Measurements from ENCODE around the gene STK11.
"Not testable (repeated sequence)": the region's sequence is repeated elsewhere in the genome, so short reads cannot be mapped to it uniquely, and the experiment has no call there.

Gene STK11

DNA sequence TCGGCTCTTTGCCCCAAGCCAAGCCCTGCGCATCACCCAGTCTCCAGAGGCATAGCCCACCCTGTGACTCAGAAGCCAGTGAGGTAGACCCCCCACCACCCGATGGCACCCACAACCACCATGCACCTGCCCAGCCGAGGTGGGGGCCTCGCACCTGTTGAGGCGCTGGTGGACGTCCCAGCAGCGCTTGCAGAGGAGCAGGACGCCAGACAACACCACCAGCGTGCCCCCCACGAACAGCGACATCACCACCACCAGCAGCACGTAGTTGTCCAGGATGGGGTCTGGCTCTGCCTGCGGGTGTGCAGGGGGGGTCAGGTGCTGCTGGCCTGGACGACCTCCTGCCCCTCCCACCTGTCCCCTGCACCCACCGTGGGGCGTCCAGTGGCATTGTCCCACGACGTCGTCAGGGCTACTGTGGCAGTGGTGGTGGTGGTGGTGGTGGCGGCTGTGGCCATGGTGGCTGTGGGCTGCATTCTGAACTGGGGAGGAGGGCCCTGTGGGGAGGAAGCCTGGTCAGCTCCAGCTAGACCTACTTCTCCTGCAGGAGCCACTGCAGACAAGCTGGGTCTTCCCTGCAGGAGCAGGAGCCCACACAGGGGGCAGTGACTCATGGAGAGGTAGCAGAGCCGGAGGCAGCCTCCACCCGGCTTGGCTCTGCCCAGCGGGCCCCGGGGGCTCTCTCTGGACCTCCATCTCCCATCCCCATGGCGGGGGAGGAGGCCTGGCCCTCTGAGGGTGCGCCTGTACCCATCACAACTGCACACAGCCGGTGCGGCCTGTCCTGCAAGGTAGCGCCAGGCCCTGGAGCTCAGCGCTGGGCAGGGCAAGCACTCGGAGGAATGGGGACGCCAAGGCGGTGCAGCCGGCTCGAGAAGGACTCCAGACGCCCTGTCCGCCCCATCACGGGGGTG lies 30.3 kb downstream of the STK11 start:
- DNase-seq (ENCODE audit: extremely low read depth in 1 of 2, low read depth in 1 of 2) = no peak

DNA sequence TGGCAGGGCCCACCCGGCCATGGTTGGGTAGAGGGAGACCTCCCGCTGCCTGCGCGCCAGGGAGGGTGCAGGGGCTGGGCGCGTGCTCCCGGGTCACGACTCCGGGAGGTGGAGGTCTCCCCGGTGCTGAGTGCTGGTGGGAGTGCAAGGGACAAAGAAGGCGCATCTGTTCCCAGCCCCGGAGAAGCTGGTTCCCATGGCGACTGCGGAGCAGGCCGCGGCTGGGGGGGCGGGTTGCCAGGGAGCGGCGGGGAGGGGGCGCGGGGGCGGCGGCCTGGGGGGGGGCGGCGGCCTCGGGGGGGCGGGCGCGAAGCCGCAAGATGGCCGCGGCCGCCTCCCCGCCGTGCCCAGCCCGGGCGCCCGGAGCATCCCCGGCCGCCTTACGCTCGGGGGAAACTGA lies 31.0 kb downstream of the STK11 start:
- no peak for DNase-seq (ENCODE audit: extremely low read depth in 1 of 2, low read depth in 1 of 2)

DNA sequence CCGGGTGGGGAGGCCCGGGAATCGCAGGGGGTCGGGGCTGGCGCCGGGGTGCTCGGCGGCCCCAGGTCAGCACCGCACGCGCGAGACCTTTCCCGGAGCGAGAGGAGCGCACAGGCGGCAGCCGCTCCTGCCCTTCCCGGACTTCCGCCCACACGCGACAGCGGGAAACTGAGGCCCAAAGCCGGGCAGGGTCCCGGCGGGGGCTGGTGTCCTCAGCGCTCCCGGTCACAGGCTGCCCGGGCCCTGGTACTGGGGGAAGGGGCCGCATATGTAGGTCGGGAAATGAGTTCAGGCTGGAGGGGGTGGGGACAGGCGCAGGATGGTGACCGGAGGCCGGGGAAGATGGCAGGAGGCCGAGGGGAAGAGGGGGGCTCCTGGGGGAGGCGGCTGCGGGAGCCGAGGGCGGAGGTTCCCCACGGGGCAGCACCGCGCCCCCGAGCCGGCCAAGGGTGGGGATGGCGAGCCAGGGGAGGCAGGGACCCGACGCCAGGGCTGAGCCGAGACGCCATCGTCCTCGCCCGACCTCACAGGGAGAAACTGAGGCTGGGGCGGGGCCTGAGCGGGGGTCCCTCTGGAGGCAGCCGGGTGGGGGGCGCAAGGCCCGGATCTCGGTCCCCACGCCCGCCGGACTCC lies 31.6 kb downstream of the STK11 start:
- no peak for DNase-seq (ENCODE audit: extremely low read depth in 1 of 2, low read depth in 1 of 2)

DNA sequence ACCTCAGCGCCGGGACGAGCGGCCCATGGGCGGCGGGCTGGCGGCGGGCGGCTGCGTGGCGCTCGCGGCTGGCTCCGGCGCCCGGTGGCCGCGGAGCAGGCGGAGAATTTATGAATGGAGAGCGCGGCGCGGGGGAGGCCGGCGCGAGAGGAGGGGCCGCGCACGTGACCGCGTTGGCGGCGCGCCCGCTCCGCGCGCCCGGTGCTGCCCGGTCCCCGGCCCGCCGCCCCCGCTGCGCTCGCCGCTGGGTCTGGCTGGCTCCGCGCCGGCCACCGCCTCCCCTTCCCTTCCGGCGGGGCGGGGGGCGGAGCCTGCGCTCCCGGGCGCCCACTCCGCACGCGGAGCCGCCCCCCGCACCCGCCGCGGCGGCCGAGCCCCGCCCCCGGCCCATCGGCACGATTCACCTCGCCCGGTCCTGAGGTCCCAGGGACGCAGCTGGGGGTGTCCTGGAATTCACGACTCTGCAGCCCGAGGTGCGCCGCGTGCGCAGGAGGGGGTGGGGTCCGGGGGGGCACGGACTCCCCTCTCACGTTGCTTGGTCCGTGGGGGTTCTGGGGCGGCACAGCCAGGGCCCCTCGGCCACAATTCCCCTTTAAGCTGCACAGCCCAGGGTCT lies 32.3 kb downstream of the STK11 start, which contains the start of gene CBARP:
Gene CBARP, minus strand, starts transcription at position 252 of the 615 bp plus-strand sequence. CDS start 1,905 bp downstream, outside the sequence.
- no peak for DNase-seq (ENCODE audit: extremely low read depth in 1 of 2, low read depth in 1 of 2)

DNA sequence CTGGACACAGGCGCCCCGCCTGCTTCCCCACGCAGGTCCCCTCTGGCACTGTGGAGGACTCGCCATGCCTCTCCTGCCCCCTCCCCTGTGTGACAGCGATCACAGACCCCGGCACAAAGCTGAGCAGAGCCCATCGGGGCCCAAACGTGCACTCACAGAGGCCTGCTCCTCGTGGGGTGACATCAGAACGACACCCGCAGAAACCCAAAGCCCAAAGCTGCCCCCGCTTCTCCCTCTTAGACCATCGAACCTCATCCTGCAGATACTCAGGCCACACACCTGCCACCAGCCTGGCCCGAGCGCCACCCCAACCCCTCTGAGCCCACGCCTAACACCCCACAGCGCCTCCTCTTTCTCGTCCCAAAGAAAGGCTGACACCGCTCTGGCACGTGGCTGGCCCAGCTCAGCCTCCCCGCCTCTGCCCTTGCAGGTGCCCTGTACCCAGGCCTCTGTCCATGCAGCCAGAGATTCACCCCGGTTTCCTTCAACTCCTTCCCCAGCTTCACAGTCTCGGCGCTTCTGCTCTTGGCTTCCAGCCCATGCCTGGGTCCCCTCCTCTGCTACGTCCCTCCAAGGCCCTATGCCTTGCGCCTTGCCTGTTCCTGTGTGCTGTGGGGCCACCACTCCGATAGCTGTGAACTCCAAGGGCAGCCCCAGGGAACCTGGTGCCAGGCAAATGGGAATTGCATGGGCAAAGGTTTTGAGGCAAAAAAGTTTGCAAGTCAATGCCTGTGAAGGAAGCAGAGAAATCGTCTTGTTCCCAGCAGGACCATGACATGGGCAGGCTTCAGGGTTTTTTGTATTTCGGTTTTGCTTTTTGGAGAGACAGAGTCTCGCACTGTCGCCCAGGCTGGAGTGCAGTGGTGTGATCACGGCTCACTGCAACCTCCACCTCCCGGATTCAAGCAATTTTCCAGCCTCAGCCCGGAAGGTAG lies 33.1 kb downstream of the STK11 start:
- DNase-seq (ENCODE audit: extremely low read depth in 1 of 2, low read depth in 1 of 2) = no peak

DNA sequence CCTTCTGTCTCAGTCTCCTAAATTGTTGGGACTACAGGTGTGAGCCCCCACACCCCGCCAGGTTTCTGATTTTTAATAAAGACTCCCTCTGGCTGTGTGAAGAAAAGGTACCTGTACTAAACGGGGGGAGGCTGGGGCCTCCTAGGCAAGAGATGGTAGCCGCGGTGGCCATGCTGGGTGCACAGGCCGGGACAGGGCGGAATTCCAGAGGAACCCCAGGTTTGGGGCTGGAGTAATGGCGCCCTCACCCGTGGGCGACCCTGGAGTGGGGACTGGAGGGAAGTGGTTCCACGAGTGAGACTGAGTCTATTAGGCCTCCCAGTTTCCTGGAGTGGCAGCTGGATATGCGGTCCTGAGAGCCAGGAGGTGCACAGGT lies 33.8 kb downstream of the STK11 start:
- DNase-seq (ENCODE audit: extremely low read depth in 1 of 2, low read depth in 1 of 2) = no peak

DNA sequence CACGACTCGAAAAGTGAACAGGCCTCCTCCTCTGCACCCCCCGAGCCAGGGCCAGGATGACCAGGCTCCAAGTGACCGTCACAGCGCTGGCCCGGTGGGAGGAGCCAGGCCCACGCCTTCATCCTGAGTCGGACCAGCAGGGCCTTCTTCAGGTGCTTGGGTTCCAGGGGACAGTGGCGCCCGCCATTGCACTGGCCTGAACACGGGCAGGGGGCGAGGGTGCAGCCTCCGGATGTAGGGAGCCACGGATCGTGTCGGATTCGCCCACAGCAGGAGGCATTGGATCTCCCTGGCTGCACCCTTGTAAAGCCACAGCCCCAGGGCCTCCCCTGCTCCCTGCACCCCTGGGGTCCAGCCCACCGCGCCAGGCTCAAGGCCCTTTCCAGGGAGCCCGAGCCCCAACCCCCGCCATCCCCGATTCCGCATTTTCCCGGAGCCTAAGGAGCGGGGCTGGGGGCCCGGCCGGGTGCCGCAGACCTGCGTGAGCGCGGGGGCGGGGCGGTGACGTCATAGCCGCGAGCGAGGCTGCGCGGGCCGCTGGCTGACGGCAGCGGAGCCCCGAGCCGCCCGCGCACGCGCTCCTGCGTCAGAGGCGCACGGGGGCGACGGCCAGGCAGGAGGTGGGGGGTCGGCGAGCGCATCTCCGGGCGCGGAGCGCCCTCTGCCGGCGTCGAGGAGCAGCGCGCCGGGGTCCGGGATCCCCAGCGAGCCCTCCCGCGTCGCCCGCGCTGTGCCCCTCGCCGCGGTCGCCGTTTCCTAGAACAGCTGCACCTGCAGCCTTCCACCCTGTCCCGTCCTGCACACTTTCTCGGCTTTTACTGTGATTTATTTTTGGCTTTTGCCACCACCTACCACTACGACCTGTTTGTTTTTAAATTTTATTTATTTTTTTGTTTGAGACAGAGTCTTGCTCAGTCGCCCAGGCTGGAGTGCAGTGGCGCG lies 34.5 kb downstream of the STK11 start:
- DNase-seq (ENCODE audit: extremely low read depth in 1 of 2, low read depth in 1 of 2) = peak; percentile 86 to 88

DNA sequence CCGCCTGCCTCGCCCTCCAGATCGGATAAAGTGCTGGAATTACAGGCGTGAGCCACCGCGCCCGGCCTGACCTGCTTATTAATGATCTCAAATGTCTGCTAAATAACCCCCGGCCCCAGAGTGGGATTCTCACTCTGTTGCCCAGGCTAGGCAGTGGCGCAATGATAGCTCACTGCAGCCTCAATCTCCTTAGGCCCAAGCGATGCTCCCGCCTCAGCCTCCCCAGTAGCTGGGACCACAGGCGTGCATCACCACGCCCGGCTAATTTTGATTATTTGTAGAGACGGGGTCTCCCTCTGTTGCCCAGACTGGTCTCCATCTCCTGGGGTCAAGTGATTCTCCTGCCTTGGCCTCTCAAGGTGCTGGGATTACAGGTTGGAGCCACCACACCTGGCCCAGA lies 35.3 kb downstream of the STK11 start:
- DNase-seq (ENCODE audit: extremely low read depth in 1 of 2, low read depth in 1 of 2) = no peak

DNA sequence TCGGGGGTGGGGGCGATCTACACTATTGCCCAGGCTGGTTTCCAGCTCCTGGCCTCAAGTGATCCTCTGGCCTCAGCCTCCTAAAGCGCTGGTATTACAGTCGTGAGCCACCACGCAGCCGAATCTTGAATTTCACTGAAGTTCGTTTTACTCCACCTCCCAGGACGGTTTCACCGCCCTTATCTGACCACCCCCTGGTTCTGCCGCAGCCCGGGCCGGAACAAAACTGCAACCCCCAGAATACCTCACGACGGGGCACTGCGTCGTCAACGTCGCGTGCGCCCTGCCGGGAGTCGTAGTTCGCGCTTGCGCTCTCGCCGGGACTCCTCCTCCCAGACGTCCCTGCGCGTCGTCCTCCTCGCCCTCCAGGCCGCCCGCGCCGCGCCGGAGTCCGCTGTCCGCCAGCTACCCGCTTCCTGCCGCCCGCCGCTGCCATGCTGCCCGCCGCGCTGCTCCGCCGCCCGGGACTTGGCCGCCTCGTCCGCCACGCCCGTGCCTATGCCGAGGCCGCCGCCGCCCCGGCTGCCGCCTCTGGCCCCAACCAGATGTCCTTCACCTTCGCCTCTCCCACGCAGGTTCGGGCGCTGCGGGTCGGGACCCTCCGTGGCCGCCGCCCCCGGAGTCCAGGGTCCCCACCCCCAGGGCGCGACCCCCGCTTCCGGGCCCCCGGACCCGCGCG lies 36.0 kb downstream of the STK11 start, which contains the start of gene ATP5F1D:
Gene ATP5F1D, plus strand, starts transcription at position 335 of the 679 bp plus-strand sequence. Its CDS starts 100 bp downstream, at position 435.
- DNase-seq (ENCODE audit: extremely low read depth in 1 of 2, low read depth in 1 of 2) = peak; percentile 86 to 88

DNA sequence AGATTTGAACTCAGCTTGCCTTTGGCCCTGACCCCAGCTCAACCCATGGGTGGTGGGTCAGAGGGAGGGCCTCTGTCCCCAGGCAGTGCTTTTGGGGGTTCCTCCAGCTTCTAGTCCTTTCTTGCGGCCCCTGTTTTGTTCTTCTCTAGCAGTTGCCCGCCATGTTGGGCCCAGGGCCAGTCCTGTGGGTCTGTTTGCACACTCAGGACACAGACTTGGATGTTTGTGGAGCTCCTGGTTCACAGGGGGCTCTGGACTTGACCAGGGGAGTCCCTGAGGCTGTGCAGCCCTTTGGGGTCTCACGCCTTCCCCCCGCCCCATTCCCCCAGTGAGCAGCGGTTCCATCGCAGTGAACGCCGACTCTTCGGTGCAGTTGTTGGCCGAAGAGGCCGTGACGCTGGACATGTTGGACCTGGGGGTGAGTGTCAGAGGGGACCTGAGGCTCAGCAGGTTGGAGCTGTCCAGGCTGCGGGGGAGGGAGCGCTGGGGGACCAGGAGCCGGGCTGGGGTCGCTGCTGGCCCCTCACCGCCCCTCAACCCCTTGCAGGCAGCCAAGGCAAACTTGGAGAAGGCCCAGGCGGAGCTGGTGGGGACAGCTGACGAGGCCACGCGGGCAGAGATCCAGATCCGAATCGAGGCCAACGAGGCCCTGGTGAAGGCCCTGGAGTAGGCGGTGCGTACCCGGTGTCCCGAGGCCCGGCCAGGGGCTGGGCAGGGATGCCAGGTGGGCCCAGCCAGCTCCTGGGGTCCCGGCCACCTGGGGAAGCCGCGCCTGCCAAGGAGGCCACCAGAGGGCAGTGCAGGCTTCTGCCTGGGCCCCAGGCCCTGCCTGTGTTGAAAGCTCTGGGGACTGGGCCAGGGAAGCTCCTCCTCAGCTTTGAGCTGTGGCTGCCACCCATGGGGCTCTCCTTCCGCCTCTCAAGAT lies 38.5 kb downstream of the STK11 start:
- peak; percentile 74 to 84 for DNase-seq (ENCODE audit: extremely low read depth in 1 of 2, low read depth in 1 of 2)

DNA sequence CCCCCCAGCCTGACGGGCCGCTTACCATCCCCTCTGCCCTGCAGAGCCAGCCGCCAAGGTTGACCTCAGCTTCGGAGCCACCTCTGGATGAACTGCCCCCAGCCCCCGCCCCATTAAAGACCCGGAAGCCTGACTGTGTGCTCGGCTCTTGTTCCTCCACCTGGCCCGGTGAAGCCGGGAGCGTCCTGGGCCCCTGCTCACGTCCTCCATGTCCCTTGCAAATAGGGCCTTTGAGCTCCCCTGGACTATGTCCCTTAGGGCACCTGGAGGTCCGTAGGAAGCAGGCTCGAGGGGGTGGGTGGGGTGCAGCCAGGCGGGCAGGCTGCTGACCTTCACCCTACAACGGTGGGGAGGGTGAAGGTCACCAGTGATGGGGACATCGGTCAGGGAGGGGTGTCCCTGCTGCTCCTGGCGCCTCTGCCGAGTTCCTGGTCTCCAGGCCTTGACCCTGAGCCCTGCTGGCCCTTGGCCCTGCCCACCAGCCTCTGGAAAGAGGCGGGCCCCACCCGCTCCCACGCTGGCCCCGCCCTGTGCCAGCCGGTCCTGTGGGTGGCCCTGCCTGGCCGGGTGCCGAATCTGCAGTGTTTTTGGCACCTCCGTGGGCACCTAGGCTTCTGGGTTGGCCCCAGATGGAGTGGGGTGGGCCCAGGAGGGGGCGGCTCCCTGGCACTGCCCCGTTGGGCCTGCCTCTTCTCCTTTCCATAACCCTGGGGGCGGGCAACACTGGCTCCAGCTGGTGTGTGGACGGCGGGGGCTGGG lies 39.3 kb downstream of the STK11 start:
- DNase-seq (ENCODE audit: extremely low read depth in 1 of 2, low read depth in 1 of 2) = no peak

DNA sequence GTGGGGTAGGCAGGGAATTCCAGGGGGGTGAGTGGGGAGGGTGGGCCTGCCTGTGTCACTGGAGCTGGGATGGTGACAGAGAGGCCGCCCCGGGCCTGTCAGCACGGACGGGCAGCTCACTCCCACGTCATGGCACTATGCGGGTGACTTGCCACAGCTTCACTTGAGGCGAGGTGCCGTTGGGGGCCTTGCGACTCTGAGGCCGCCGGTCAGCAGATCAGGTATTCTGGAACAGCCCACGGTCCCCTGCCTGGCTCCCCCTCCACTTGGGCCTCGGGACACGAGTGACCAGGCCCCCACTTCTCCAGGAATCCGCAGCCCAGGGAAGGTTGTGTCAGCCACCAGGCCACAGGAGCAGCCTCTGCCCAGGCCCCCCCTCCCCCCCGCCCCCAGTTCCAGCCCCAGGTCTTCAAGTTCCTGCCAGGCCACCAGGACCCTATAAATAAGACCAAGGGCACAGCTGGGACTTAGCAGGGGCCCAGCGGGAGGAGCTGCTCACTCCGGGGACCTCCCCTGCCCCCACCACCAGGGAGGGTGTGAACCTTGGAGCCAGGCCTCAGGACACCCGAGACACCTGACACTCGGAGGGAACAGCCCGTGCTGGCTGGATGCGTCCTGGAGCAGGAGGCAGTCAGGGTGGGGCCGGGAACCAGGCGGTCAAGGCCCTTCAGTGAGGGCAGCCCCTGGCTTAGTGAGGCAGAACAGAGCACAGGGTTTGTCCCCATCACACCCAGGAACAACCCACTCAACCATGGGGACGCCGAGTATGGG lies 40.1 kb downstream of the STK11 start:
- DNase-seq (ENCODE audit: extremely low read depth in 1 of 2, low read depth in 1 of 2) = no peak

DNA sequence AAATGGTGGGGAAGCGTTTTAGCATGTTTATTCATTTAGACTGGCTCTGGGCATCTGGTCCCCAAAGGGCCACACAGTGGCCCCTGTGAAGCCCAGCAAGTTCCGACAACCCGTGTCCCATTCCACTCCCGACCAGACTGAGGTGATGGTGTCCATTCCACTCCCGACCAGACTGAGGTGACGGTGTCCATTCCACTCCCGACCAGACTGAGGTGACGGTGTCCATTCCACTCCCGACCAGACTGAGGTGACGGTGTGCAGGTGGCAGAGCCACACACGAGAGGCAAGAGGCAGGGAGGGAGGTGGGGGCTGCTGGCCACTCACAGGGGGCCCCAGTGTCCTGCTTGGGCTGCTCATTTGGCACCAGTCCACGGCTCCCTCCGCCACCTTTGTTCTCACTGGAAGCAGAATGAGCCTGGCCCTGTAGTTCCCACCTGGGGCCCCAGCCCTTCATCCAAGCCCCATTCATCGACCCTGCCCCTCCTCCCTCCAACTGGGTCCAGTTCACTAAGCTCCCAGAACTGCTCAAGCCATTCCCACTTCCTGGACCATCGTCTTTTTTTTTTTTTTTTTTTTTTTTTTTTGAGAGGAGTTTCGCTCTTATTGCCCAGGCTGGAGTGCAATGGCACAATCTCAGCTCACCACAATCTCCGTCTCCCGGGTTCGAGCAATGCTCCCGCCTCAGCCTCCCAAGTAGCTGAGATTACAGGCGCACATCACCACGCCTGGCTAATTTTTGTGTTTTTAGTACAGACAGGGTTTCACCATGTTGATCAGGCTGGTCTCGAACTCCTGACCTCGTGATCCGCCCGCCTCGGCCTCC lies 40.9 kb downstream of the STK11 start:
- DNase-seq (ENCODE audit: extremely low read depth in 1 of 2, low read depth in 1 of 2) = not testable (repeated sequence)

DNA sequence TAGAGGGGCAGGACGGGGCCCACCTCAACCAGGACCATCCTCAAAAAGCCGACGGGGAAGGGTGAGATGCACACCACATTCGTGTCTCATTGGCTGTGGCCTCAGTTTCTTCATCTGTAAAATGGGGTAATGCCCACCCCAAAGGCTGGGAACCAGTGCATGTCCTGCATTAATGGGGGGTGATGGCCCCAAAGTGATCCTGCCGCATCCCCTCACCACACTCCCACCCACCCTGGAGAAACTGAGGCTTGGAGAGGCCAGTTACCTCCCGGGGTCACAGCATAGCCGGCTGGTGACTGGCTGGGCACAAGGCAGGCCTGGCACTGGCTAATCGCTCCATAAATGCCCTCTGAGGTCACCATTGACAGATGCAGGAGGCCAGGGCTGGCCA lies 42.2 kb downstream of the STK11 start:
- DNase-seq (ENCODE audit: extremely low read depth in 1 of 2, low read depth in 1 of 2) = no peak

DNA sequence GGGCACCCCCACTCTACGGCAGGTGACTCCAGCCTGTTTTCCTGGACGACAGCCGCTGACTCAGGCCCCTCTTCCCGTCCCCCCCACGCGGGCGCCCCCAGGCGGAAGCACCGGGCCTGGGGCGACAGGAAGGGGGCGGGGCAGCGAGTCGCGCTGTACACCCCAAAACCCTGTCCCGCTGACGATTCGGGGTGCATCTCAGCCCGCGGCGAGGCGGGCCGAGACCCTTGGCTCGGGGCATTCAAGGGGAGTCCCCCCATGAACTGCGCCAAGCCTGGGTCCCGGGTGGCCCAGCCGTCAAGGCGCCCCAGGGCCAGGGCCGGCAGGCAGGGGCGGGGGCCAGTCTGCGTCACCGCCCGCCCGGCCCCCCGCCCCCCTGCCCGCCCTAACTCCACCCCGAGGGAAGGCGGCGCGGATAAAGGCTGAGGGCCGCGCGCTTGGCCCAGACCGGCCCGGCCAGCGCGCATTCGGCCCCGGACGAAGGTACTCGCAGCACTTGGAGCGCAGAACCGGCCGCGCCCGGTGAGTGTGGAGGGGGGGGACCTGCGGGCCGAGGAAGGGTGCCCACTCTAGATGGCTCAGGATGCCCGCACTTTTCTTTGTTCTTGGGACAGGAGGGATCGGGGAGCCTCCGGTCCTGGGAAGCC lies 42.7 kb downstream of the STK11 start, which contains the start of gene MIDN:
Gene MIDN, plus strand, starts transcription at position 445 of the 647 bp plus-strand sequence. CDS start 1,714 bp downstream, outside the sequence.
- peak in 1 of 2 donors; percentile 57 for DNase-seq (ENCODE audit: extremely low read depth in 1 of 2, low read depth in 1 of 2)
